ENCODE results near the gene STK31.

STK31 gene

DNA sequence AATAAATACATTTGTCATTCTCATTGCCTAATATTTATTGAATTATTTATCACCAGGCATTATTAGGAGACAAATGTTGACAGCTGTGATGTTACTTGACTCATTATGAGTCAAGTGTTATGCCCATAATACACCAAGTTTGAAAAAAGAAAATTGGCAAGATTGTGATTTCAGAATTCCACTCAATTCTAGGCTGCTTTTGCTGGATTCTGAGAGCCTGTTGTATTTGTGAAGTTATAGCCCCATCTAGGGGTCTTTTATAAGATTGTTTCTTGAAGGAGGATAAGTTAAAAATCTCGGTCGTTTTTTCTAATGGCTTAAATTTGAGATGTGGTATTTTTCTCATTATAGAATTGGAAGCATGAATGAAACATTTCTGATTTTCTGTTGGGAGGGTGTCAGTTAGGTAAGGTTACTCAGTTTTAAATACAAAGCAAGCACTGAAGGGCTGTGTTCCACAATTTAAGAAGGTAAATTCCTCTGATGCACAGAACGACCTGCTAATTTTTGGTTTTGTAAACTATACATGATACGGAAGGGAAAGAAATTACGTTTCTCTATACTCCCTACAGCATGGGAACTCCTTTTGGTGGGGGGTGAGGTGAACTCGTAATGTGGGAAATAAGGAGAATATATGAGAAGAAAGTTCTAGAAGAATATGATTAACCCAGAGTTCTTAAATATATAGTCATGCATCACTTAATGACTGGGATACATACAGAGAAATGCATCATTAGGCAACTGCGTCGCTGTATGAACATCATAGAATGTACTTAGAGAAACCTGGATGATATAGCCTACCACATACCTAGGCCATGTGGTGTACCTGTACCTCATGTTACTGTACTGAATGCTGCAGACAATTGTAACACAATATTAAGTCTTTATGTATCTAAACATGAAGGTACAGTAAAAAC is 2.6 kb downstream of the STK31 start:
- Histone ChIP-seq H3K27me3 (ENCODE audit: insufficient read depth, low read length, poor library complexity, severe bottlenecking) (no peaks in the 10 kb centered on the region), H3K9me3 (ENCODE audit: insufficient read depth, low read depth, low read length) (no peaks in the 10 kb centered on the region), H3K4me2 (ENCODE audit: low read depth, low read length, poor library complexity, severe bottlenecking) (no peak overlapping the region)

DNA sequence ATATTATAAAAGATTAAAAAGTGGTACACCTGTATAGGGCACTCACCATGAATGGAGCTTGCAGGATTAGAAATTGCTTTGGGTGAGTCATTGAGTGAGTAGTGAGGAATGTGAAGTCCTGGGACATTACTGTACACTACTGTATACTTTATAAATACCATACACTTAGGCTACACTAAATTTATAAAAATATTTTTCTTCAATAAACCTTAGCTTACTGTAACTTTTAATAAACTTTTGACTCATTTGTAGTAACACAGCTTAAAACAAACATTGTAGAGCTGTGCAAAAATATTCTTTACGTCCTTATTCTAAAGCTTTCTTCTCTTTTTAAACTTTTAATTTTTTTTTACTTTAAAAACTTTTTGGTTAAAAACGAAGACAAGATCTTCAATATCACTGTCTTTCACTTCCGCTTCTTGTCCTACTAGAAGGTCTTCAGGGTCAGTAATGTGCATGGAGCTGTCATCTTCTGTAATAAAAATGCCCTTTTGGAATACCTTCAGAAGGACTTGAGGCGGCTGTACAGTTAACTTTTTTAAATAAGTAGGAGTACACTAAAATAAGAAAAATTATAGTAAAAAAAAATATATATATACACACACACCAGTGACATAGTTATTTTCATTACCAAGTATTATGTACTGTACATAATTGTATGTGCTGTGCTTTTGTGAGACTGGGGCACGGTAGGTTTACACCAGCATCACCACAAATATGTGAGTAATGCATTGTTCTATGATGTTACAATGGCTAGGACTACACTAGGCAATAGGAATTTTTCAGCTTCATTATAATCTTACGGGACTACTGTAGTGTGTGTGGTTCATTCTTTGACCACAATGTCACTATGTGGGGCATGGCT is 3.5 kb downstream of the STK31 start:
- H3F3A ChIP-seq (ENCODE audit: low read depth): no peaks in the 10 kb centered on the region
- no peak overlapping the region for H3K4me3 ChIP-seq (ENCODE audit: low read length, poor library complexity, severe bottlenecking)
- no peaks in the 10 kb centered on the region for H3K36me3 ChIP-seq (ENCODE audit: insufficient read depth, low read length)
- no peak overlapping the region for H2AFZ ChIP-seq (ENCODE audit: low read length)
- no peaks in the 10 kb centered on the region for H3K9me2 ChIP-seq (replicated peaks; ENCODE audit: low read depth, low read length)
- H3K9me3 ChIP-seq (ENCODE audit: insufficient read depth, low read depth, low read length): no peaks in the 10 kb centered on the region
- H3K4me1 ChIP-seq (ENCODE audit: insufficient read depth, low read length, poor library complexity, severe bottlenecking): no peaks in the 10 kb centered on the region
- no peaks in the 10 kb centered on the region for H3K79me2 ChIP-seq (ENCODE audit: insufficient read depth, low read length)
- H3K27me3 ChIP-seq (ENCODE audit: insufficient read depth, low read length, poor library complexity, severe bottlenecking): no peaks in the 10 kb centered on the region
- H3K9ac ChIP-seq (ENCODE audit: low read depth, low read length, poor library complexity, severe bottlenecking): no peak overlapping the region
- H4K20me1 ChIP-seq (ENCODE audit: insufficient read depth, low read length, poor library complexity, severe bottlenecking): no peaks in the 10 kb centered on the region
- no peak for TF ChIP-seq EZH2phosphoT487 (IDR thresholded peaks at IDR 0.05; ENCODE audit: borderline replicate concordance)
- TF ChIP-seq, protein P1, sequence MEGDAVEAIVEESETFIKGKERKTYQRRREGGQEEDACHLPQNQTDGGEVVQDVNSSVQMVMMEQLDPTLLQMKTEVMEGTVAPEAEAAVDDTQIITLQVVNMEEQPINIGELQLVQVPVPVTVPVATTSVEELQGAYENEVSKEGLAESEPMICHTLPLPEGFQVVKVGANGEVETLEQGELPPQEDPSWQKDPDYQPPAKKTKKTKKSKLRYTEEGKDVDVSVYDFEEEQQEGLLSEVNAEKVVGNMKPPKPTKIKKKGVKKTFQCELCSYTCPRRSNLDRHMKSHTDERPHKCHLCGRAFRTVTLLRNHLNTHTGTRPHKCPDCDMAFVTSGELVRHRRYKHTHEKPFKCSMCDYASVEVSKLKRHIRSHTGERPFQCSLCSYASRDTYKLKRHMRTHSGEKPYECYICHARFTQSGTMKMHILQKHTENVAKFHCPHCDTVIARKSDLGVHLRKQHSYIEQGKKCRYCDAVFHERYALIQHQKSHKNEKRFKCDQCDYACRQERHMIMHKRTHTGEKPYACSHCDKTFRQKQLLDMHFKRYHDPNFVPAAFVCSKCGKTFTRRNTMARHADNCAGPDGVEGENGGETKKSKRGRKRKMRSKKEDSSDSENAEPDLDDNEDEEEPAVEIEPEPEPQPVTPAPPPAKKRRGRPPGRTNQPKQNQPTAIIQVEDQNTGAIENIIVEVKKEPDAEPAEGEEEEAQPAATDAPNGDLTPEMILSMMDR (conservative IDR thresholded peaks at IDR 0.05; ENCODE audit: low read length): no peak
- no peak overlapping the region for H3K4me2 ChIP-seq (ENCODE audit: low read depth, low read length, poor library complexity, severe bottlenecking)

More for the DNA sequence above, 2.6 kb downstream of the STK31 start:
- no peaks in the 10 kb centered on the region for H3K4me1 ChIP-seq (ENCODE audit: insufficient read depth, low read length, poor library complexity, severe bottlenecking)
- H3K79me2 ChIP-seq (ENCODE audit: insufficient read depth, low read length): no peaks in the 10 kb centered on the region
- no peaks in the 10 kb centered on the region for H3F3A ChIP-seq (ENCODE audit: low read depth)
- H3K9me2 ChIP-seq (replicated peaks; ENCODE audit: low read depth, low read length): no peaks in the 10 kb centered on the region
- no peak overlapping the region for H3K9ac ChIP-seq (ENCODE audit: low read depth, low read length, poor library complexity, severe bottlenecking)
- no peak for TF ChIP-seq EZH2phosphoT487 (IDR thresholded peaks at IDR 0.05; ENCODE audit: borderline replicate concordance)
- TF ChIP-seq, protein P1 (conservative IDR thresholded peaks at IDR 0.05; ENCODE audit: low read length): peak; percentile 80
- H2AFZ ChIP-seq (ENCODE audit: low read length): no peak overlapping the region
- H3K36me3 ChIP-seq (ENCODE audit: insufficient read depth, low read length): no peaks in the 10 kb centered on the region; the same call in 1 of the 2 replicates
- H4K20me1 ChIP-seq (ENCODE audit: insufficient read depth, low read length, poor library complexity, severe bottlenecking): no peaks in the 10 kb centered on the region
- no peak overlapping the region for H3K4me3 ChIP-seq (ENCODE audit: low read length, poor library complexity, severe bottlenecking)

DNA sequence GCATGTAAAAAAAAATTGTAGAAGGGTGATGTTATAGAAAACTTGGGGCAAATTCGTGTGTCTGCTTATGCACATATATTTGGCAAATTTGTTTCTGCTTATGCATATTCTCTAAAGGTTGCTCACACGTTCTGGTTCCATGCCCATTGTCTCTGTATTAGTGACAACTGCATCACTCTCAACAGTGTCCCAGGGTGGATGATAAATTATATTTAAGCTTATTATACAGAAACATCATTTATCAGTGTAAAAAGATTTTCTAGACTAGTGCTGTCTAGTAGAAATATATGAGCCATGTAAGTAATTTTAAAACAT is 4.1 kb downstream of the STK31 start:
- no peaks in the 10 kb centered on the region for H3K9me2 ChIP-seq (replicated peaks; ENCODE audit: low read depth, low read length)
- H3K9ac ChIP-seq (ENCODE audit: low read depth, low read length, poor library complexity, severe bottlenecking): no peak overlapping the region
- no peak overlapping the region for H3K4me3 ChIP-seq (ENCODE audit: low read length, poor library complexity, severe bottlenecking)
- no peak overlapping the region for H3K4me2 ChIP-seq (ENCODE audit: low read depth, low read length, poor library complexity, severe bottlenecking)
- H3K4me1 ChIP-seq (ENCODE audit: insufficient read depth, low read length, poor library complexity, severe bottlenecking): no peaks in the 10 kb centered on the region
- TF ChIP-seq, protein P1 (conservative IDR thresholded peaks at IDR 0.05; ENCODE audit: low read length): no peak
- TF ChIP-seq EZH2phosphoT487 (IDR thresholded peaks at IDR 0.05; ENCODE audit: borderline replicate concordance): no peak
- no peaks in the 10 kb centered on the region for H3K36me3 ChIP-seq (ENCODE audit: insufficient read depth, low read length)
- H3K27me3 ChIP-seq (ENCODE audit: insufficient read depth, low read length, poor library complexity, severe bottlenecking): no peaks in the 10 kb centered on the region
- H2AFZ ChIP-seq (ENCODE audit: low read length): no peak overlapping the region
- no peaks in the 10 kb centered on the region for H3F3A ChIP-seq (ENCODE audit: low read depth)
- no peaks in the 10 kb centered on the region for H3K79me2 ChIP-seq (ENCODE audit: insufficient read depth, low read length)
- no peaks in the 10 kb centered on the region for H4K20me1 ChIP-seq (ENCODE audit: insufficient read depth, low read length, poor library complexity, severe bottlenecking)
- no peaks in the 10 kb centered on the region for H3K9me3 ChIP-seq (ENCODE audit: insufficient read depth, low read depth, low read length)
